H1 (cell line): ENCODE measurements around the gene HRH2. TPM values are rescaled to one million over a fixed set of nuclear protein-coding genes. Genes with fewer than 3 reads are reported as not detected.

ENCODE experiments used
- CBX8 ChIP-seq: fragments of 300-800, 300-1000 bp; sonication (generic); IDR thresholded peaks from 2 replicates; pipeline ENCODE4 v1.7.1; 2016; ENCODE audit warnings: low read depth, low read length, borderline replicate concordance
- CREB1 ChIP-seq: IDR thresholded peaks from 2 replicates; pipeline ENCODE4 v1.6.1; 2012; ENCODE audit warnings: inconsistent platforms
- GABPA ChIP-seq: IDR thresholded peaks from 2 replicates; pipeline ENCODE4 v1.6.1; 2011; ENCODE audit warnings: mild to moderate bottlenecking, low read length, moderate library complexity, borderline replicate concordance; ENCODE audit not compliant: insufficient read depth
- SP2 ChIP-seq: IDR thresholded peaks from 2 replicates; pipeline ENCODE4 v1.6.1; 2012; ENCODE audit warnings: mild to moderate bottlenecking, low read length, inconsistent platforms
- SRF ChIP-seq: IDR thresholded peaks from 2 replicates; pipeline ENCODE4 v1.6.1; 2011; ENCODE audit warnings: mild to moderate bottlenecking, low read depth, low read length, moderate library complexity
- SUZ12 ChIP-seq: fragments of 200-600 bp; sonication (generic); IDR thresholded peaks from 2 replicates; pipeline ENCODE4 v1.6.1; 2012; ENCODE audit warnings: mild to moderate bottlenecking, inconsistent platforms, low read length, moderate library complexity, mixed read lengths
- polyA plus RNA-seq, 7 experiments: library from polyadenylated mRNA; depleted of rRNA in 3 of 7; stranded (reverse) in 5 of 7; unstranded in 2 of 7; fragments of >200 nt in 5 of 7; fragments of 200-250 nt in 2 of 7; gene quantifications; 1 replicate in 5 of 7; 2 replicates in 1 of 7; 4 replicates in 1 of 7; pipeline versions ENCODE4 v1.2.1 to v1.2.3, GENCODE V29; 2011 to 2013; ENCODE audit warnings: missing spikeins in 2 of 7, mixed read lengths in 2 of 7
- total RNA-seq: library from RNA; stranded (reverse); fragmentation: NEBNext Ultra II Directional; extraction: Animal tissue kit (Norgen Biotek cat#: 25700); gene quantifications from 2 replicates; pipeline ENCODE4 v1.2.1, GENCODE V29; 2021
- TF ChIP-seq, protein P1 (sequence below): fragments of 300-600 bp; sonication (generic); IDR thresholded peaks from 2 replicates; pipeline ENCODE4 v1.7.1; 2012; ENCODE audit warnings: low read length, moderate library complexity, mild to moderate bottlenecking, inconsistent platforms; ENCODE audit not compliant: insufficient replicate concordance

The HRH2 gene
- total and polyA plus RNA-seq, 2 of the 8 experiments (the other 6 are each of a cell fraction or from before 2014, with no cell fraction given), result 7.8 to 8.1 TPM

DNA sequence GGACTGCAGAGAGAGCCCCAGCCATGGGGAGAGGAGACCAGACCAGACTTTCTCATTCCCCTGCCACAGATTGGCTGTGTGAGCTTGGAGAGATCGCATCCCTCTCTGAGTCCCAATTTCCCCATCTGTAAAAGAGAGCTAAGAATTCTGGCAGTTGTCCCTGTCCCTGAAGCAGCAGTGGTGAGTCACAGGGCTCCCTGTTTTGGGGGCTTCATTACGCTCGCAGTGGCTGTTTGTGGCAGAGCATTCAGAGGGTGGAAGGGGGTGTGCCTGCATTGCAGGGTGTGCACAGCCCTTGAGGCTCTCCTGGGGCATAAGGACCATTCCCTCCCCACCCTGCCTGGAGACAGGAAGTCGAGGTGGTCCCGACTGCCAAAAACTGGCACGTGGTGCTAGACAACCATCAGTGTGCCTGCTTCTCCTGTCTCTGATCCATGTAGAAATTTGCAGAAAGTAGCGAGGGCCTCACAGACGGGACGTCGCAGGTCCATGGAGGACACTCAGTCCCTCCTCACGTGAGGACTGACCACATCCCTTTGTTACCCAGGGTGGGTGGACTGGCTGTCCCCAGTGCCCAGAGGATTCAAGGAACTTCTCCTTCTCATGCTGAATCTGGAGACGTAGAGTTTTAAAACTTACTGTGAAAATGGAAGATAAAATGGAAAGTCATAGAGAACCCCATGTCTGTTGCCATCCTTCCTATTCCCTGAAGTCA lies 35.3 kb downstream of the HRH2 start (continued):
- TF ChIP-seq CBX8 (no peak), SP2 (no peak), SRF (no peak), GABPA (no peak), CREB1 (no peak), SUZ12 (no peak)
- TF ChIP-seq, protein P1, sequence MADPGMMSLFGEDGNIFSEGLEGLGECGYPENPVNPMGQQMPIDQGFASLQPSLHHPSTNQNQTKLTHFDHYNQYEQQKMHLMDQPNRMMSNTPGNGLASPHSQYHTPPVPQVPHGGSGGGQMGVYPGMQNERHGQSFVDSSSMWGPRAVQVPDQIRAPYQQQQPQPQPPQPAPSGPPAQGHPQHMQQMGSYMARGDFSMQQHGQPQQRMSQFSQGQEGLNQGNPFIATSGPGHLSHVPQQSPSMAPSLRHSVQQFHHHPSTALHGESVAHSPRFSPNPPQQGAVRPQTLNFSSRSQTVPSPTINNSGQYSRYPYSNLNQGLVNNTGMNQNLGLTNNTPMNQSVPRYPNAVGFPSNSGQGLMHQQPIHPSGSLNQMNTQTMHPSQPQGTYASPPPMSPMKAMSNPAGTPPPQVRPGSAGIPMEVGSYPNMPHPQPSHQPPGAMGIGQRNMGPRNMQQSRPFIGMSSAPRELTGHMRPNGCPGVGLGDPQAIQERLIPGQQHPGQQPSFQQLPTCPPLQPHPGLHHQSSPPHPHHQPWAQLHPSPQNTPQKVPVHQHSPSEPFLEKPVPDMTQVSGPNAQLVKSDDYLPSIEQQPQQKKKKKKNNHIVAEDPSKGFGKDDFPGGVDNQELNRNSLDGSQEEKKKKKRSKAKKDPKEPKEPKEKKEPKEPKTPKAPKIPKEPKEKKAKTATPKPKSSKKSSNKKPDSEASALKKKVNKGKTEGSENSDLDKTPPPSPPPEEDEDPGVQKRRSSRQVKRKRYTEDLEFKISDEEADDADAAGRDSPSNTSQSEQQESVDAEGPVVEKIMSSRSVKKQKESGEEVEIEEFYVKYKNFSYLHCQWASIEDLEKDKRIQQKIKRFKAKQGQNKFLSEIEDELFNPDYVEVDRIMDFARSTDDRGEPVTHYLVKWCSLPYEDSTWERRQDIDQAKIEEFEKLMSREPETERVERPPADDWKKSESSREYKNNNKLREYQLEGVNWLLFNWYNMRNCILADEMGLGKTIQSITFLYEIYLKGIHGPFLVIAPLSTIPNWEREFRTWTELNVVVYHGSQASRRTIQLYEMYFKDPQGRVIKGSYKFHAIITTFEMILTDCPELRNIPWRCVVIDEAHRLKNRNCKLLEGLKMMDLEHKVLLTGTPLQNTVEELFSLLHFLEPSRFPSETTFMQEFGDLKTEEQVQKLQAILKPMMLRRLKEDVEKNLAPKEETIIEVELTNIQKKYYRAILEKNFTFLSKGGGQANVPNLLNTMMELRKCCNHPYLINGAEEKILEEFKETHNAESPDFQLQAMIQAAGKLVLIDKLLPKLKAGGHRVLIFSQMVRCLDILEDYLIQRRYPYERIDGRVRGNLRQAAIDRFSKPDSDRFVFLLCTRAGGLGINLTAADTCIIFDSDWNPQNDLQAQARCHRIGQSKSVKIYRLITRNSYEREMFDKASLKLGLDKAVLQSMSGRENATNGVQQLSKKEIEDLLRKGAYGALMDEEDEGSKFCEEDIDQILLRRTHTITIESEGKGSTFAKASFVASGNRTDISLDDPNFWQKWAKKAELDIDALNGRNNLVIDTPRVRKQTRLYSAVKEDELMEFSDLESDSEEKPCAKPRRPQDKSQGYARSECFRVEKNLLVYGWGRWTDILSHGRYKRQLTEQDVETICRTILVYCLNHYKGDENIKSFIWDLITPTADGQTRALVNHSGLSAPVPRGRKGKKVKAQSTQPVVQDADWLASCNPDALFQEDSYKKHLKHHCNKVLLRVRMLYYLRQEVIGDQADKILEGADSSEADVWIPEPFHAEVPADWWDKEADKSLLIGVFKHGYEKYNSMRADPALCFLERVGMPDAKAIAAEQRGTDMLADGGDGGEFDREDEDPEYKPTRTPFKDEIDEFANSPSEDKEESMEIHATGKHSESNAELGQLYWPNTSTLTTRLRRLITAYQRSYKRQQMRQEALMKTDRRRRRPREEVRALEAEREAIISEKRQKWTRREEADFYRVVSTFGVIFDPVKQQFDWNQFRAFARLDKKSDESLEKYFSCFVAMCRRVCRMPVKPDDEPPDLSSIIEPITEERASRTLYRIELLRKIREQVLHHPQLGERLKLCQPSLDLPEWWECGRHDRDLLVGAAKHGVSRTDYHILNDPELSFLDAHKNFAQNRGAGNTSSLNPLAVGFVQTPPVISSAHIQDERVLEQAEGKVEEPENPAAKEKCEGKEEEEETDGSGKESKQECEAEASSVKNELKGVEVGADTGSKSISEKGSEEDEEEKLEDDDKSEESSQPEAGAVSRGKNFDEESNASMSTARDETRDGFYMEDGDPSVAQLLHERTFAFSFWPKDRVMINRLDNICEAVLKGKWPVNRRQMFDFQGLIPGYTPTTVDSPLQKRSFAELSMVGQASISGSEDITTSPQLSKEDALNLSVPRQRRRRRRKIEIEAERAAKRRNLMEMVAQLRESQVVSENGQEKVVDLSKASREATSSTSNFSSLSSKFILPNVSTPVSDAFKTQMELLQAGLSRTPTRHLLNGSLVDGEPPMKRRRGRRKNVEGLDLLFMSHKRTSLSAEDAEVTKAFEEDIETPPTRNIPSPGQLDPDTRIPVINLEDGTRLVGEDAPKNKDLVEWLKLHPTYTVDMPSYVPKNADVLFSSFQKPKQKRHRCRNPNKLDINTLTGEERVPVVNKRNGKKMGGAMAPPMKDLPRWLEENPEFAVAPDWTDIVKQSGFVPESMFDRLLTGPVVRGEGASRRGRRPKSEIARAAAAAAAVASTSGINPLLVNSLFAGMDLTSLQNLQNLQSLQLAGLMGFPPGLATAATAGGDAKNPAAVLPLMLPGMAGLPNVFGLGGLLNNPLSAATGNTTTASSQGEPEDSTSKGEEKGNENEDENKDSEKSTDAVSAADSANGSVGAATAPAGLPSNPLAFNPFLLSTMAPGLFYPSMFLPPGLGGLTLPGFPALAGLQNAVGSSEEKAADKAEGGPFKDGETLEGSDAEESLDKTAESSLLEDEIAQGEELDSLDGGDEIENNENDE, result no peak
- TF ChIP-seq, all 59 proteins: peak for 0
